ENCODE results near the gene KLHL8. TPM values are rescaled to one million over a fixed set of nuclear protein-coding genes. Genes with fewer than 3 reads are reported as not detected.

The KLHL8 gene
- total RNA-seq, 1 donor from 2014 or later = 11.7 TPM

GRCh38 chr4:87229979-87230378, 9.6 kb upstream of the KLHL8 start:
- Histone ChIP-seq H3K4me1 (no peaks in the 10 kb centered on the region), H3K36me3 (no peaks in the 10 kb centered on the region), H3K27ac (replicated peaks) (no peak overlapping the region), H3K4me3 (no peak overlapping the region), H3K27me3 (ENCODE audit: low read depth) (no peaks in the 10 kb centered on the region), H3K9me3 (replicated peaks) (no peaks in the 10 kb centered on the region)
- DNase-seq = no peak
- intact Hi-C loops (cut with micrococcal nuclease) = loop anchor here (10.0 kb wide), 1 partner anchor 305 kb away; no protein-coding TSS in a partner anchor
- TF ChIP-seq, protein P1, sequence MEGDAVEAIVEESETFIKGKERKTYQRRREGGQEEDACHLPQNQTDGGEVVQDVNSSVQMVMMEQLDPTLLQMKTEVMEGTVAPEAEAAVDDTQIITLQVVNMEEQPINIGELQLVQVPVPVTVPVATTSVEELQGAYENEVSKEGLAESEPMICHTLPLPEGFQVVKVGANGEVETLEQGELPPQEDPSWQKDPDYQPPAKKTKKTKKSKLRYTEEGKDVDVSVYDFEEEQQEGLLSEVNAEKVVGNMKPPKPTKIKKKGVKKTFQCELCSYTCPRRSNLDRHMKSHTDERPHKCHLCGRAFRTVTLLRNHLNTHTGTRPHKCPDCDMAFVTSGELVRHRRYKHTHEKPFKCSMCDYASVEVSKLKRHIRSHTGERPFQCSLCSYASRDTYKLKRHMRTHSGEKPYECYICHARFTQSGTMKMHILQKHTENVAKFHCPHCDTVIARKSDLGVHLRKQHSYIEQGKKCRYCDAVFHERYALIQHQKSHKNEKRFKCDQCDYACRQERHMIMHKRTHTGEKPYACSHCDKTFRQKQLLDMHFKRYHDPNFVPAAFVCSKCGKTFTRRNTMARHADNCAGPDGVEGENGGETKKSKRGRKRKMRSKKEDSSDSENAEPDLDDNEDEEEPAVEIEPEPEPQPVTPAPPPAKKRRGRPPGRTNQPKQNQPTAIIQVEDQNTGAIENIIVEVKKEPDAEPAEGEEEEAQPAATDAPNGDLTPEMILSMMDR (IDR thresholded peaks at IDR 0.05; ENCODE audit: borderline replicate concordance) = no peak

- intact Hi-C loops (cut with micrococcal nuclease) = no loop called here
- no peak overlapping the region for H3K27ac ChIP-seq (replicated peaks)
- no peaks in the 10 kb centered on the region for H3K9me3 ChIP-seq (replicated peaks)
- no peaks in the 10 kb centered on the region for H3K36me3 ChIP-seq
- no peaks in the 10 kb centered on the region for H3K4me1 ChIP-seq
- H3K4me3 ChIP-seq = no peak overlapping the region
- TF ChIP-seq, protein P1 (IDR thresholded peaks at IDR 0.05; ENCODE audit: borderline replicate concordance) = no peak
- H3K27me3 ChIP-seq (ENCODE audit: low read depth) = no peaks in the 10 kb centered on the region
- DNase-seq = no peak
Observed at GRCh38 chr4:87228262-87228860, 7.9 kb upstream of the KLHL8 start.

DNA sequence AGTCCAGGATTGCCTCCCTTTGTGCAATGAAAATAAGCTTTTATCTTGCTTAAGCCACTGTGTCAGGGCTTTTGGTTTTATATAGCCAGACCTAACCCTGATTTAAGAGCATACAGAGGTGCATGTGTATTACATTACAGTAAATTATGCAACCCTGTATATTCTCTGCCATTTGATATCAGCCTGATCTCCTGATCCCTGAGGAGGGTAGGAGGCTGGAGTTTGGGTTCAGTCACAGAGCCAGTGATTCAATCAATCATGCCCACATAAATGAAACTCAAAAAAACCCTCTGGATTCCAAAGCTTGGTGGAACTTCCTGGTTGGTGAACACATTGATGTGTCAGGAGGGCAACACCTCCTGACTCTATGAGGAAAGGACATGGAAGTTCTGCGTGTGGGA, 7.3 kb upstream of the KLHL8 start:
- no peaks in the 10 kb centered on the region for H3K27me3 ChIP-seq (ENCODE audit: low read depth)
- no peaks in the 10 kb centered on the region for H3K4me1 ChIP-seq
- TF ChIP-seq, protein P1 (IDR thresholded peaks at IDR 0.05; ENCODE audit: borderline replicate concordance) = no peak
- DNase-seq = no peak
- H3K36me3 ChIP-seq = no peaks in the 10 kb centered on the region
- H3K27ac ChIP-seq (replicated peaks) = no peak overlapping the region
- no peaks in the 10 kb centered on the region for H3K9me3 ChIP-seq (replicated peaks)
- no peak overlapping the region for H3K4me3 ChIP-seq
- intact Hi-C loops (cut with micrococcal nuclease) = no loop called here

GRCh38 chr4:87225936-87226335, 5.5 kb upstream of the KLHL8 start:
- Histone ChIP-seq H3K27ac (replicated peaks) (no peak overlapping the region), H3K9me3 (replicated peaks) (no peaks in the 10 kb centered on the region), H3K27me3 (ENCODE audit: low read depth) (no peaks in the 10 kb centered on the region), H3K36me3 (no peaks in the 10 kb centered on the region), H3K4me1 (peaks cover 3% of the 10 kb centered on the region), H3K4me3 (no peak overlapping the region)
- DNase-seq = no peak
- intact Hi-C loops (cut with micrococcal nuclease) = no loop called here
- TF ChIP-seq, protein P1 (IDR thresholded peaks at IDR 0.05; ENCODE audit: borderline replicate concordance) = no peak

GRCh38 chr4:87224141-87224923, 3.9 kb upstream of the KLHL8 start:
- no peaks in the 10 kb centered on the region for H3K36me3 ChIP-seq
- intact Hi-C loops (cut with micrococcal nuclease) = no loop called here

More at GRCh38 chr4:87224141-87224923, 3.9 kb upstream of the KLHL8 start:
- Histone ChIP-seq H3K4me3 (no peak overlapping the region), H3K4me1 (peaks cover 16% of the 10 kb centered on the region), H3K27me3 (ENCODE audit: low read depth) (no peaks in the 10 kb centered on the region), H3K9me3 (replicated peaks) (no peaks in the 10 kb centered on the region), H3K27ac (replicated peaks) (no peak overlapping the region)
- TF ChIP-seq, protein P1 (IDR thresholded peaks at IDR 0.05; ENCODE audit: borderline replicate concordance) = no peak
- DNase-seq = no peak

Measured in left ventricle myocardium inferior (tissue), 1 donor.